SK-N-SH (cell line): ENCODE data around the gene LMOD3. TPM values are rescaled to one million over a fixed set of nuclear protein-coding genes. Genes with fewer than 3 reads are reported as not detected.

Source experiments
- CTCF ChIA-PET: fragments of 300-600, 350-600 bp; formaldehyde crosslinking; extraction: SDS; loops from one replicate; lab custom pipeline; 2021; lab: Yijun Ruan, JAX
- POLR2A ChIA-PET: fragments of 350-600 bp; sonication (Branson Sonifier 250); formaldehyde crosslinking; extraction: SDS; loops from one replicate; lab custom pipeline; 2020; ENCODE audit warnings: antibody characterized with exemption, inconsistent platforms; lab: Yijun Ruan, JAX
- DNase-seq: peaks from one replicate; pipeline ENCODE4 v3.0.0; 2012
- H2AFZ ChIP-seq: fragments of 200-600 bp; sonication (generic); 2 replicates; pipeline ENCODE4 v1.8.1; 2016; ENCODE audit warnings: antibody characterized with exemption, mild to moderate bottlenecking, low read depth
- H3F3A ChIP-seq: fragments of 200-600 bp; sonication (generic); replicated peaks from 2 replicates; pipeline ENCODE3; 2016; ENCODE audit warnings: antibody characterized with exemption, mild to moderate bottlenecking; ENCODE audit not compliant: insufficient read depth
- H3K27ac ChIP-seq, 2 experiments: fragments of 200-500 bp in 1 of 2; fragments of 200-600 bp in 1 of 2; sonication (Bioruptor generic) in 1 of 2; sonication (generic), shearing (Covaris generic) in 1 of 2; 2 replicates each; pipeline versions ENCODE4 v1.5.1 to v1.6.1; 2014 to 2016; ENCODE audit warnings: low read depth in 2 of 2, inconsistent platforms in 1 of 2, low read length in 1 of 2, mild to moderate bottlenecking in 1 of 2, mixed read lengths in 1 of 2
- H3K27me3 ChIP-seq: fragments of 200-600 bp; sonication (generic), shearing (Covaris generic); 2 replicates; pipeline ENCODE4 v1.6.1; 2016; ENCODE audit warnings: mixed run types; ENCODE audit not compliant: insufficient read depth
- H3K36me3 ChIP-seq, 2 experiments: fragments of 200-500 bp in 1 of 2; fragments of 200-600 bp in 1 of 2; sonication (Bioruptor generic) in 1 of 2; sonication (generic) in 1 of 2; replicated peaks in 1 of 2; 2 replicates each; pipeline versions ENCODE3 to v1.5.1; 2014 to 2016; ENCODE audit warnings: low read length in 1 of 2, mild to moderate bottlenecking in 1 of 2; ENCODE audit not compliant: insufficient read depth in 2 of 2, control insufficient read depth in 1 of 2
- H3K4me1 ChIP-seq, 2 experiments: fragments of 200-500 bp in 1 of 2; fragments of 200-600 bp in 1 of 2; sonication (Bioruptor generic) in 1 of 2; sonication (generic), shearing (Covaris generic) in 1 of 2; 2 replicates each; pipeline versions ENCODE4 v1.5.1 to v1.6.1; 2014 to 2016; ENCODE audit warnings: low read depth in 1 of 2, low read length in 1 of 2, mixed run types in 1 of 2; ENCODE audit not compliant: insufficient read depth in 2 of 2, control insufficient read depth in 1 of 2
- H3K4me2 ChIP-seq: fragments of 200-600 bp; sonication (generic), shearing (Covaris generic); 2 replicates; pipeline ENCODE4 v1.6.1; 2017; ENCODE audit warnings: mixed run types
- H3K4me3 ChIP-seq, 2 experiments: fragments of 200-500 bp in 1 of 2; fragments of 200-600 bp in 1 of 2; sonication (Bioruptor generic) in 1 of 2; sonication (generic), shearing (Covaris generic) in 1 of 2; 2 replicates each; pipeline versions ENCODE4 v1.5.1 to v1.8.1; 2014 to 2016; ENCODE audit warnings: low read depth in 2 of 2, inconsistent platforms in 1 of 2, low read length in 1 of 2, mild to moderate bottlenecking in 1 of 2, mixed read lengths in 1 of 2, moderate library complexity in 1 of 2
- H3K79me2 ChIP-seq: fragments of 200-600 bp; sonication (generic); 2 replicates; pipeline ENCODE4 v1.8.1; 2017; ENCODE audit warnings: mild to moderate bottlenecking; ENCODE audit not compliant: insufficient read depth
- H3K9ac ChIP-seq: fragments of 200-600 bp; sonication (generic); 2 replicates; pipeline ENCODE4 v1.6.1; 2017; ENCODE audit warnings: mixed run types
- H3K9me2 ChIP-seq: fragments of 200-600 bp; sonication (generic); 2 replicates; pipeline ENCODE4 v1.6.1; 2017; ENCODE audit warnings: mixed run types
- H3K9me3 ChIP-seq: fragments of 200-600 bp; sonication (generic); 2 replicates; pipeline ENCODE4 v1.6.1; 2017; ENCODE audit warnings: mixed run types, mild to moderate bottlenecking, moderate library complexity
- H4K20me1 ChIP-seq: fragments of 200-600 bp; sonication (generic); 2 replicates; pipeline ENCODE4 v1.6.1; 2017; ENCODE audit warnings: mild to moderate bottlenecking, mixed run types; ENCODE audit not compliant: insufficient read depth
- CHD2 ChIP-seq: fragments of 150-350 bp; IDR thresholded peaks from 2 replicates; pipeline ENCODE4 v1.6.1; 2018; ENCODE audit warnings: low read length; ENCODE audit not compliant: partially characterized antibody
- ELF1 ChIP-seq: IDR thresholded peaks from 2 replicates; pipeline ENCODE4 v1.4.0; 2012
- EP300 ChIP-seq, 2 experiments: IDR thresholded peaks; 2 replicates each; pipeline versions ENCODE4 v1.4.0 to v1.6.1; 2012; ENCODE audit warnings: borderline replicate concordance in 1 of 2, low read depth in 1 of 2, low read length in 1 of 2
- FOSL2 ChIP-seq: IDR thresholded peaks from 2 replicates; pipeline ENCODE4 v1.4.0; 2012; ENCODE audit warnings: low read depth, mild to moderate bottlenecking, moderate library complexity, borderline replicate concordance
- FOXJ3 ChIP-seq: sonication (generic); formaldehyde crosslinking; IDR thresholded peaks from 2 replicates; pipeline ENCODE4 v1.5.1; 2020; ENCODE audit warnings: mild to moderate bottlenecking, missing genetic modification reagents
- JUND ChIP-seq: IDR thresholded peaks from 2 replicates; pipeline ENCODE4 v1.4.0; 2012
- MXI1 ChIP-seq: IDR thresholded peaks from 2 replicates; pipeline ENCODE4 v1.6.1; 2012; ENCODE audit warnings: mild to moderate bottlenecking, low read depth, low read length, improper control_type of control experiment
- NFIC ChIP-seq: IDR thresholded peaks from 2 replicates; pipeline ENCODE4 v1.4.0; 2012; ENCODE audit warnings: borderline replicate concordance
- NRF1 ChIP-seq: IDR thresholded peaks from 2 replicates; pipeline ENCODE4 v1.6.1; 2012; ENCODE audit warnings: low read depth, mild to moderate bottlenecking, low read length
- SIN3A ChIP-seq: IDR thresholded peaks from 2 replicates; pipeline ENCODE4 v1.6.1; 2012; ENCODE audit warnings: low read depth, mild to moderate bottlenecking, low read length, moderate library complexity, borderline replicate concordance
- SMC3 ChIP-seq: IDR thresholded peaks from 2 replicates; pipeline ENCODE4 v1.6.1; 2012; ENCODE audit warnings: low read depth, low read length, improper control_type of control experiment
- TAF1 ChIP-seq: IDR thresholded peaks from 2 replicates; pipeline ENCODE4 v1.6.1; 2012; ENCODE audit warnings: low read depth, mild to moderate bottlenecking, low read length, moderate library complexity, borderline replicate concordance
- TCF12 ChIP-seq: IDR thresholded peaks from 2 replicates; pipeline ENCODE4 v1.4.0; 2012
- YY1 ChIP-seq: IDR thresholded peaks from 2 replicates; pipeline ENCODE4 v1.4.0; 2012; ENCODE audit warnings: low read depth, mild to moderate bottlenecking
- WGBS: methylation state at CpG from one replicate; pipeline ENCODE4 v1.1.6; 2017; ENCODE audit warnings: low lambda C conversion rate; 5-methylcytosine and 5-hydroxymethylcytosine counted together
- polyA plus RNA-seq, 3 experiments: library from polyadenylated mRNA; depleted of rRNA; stranded (reverse); fragments of >200 nt; gene quantifications; 2 replicates each; pipeline ENCODE4 v1.2.3, GENCODE V29; 2012
- TF ChIP-seq, protein P1 (sequence below): fragments of 200-600 bp; sonication (generic); IDR thresholded peaks from 2 replicates; pipeline ENCODE4 v1.6.1; 2017; ENCODE audit warnings: antibody characterized with exemption, mild to moderate bottlenecking, moderate library complexity
- TF ChIP-seq, protein P2 (sequence below): IDR thresholded peaks from 2 replicates; pipeline ENCODE4 v1.6.1; 2012; ENCODE audit warnings: mild to moderate bottlenecking, low read depth, low read length, moderate library complexity
- TF ChIP-seq, protein P3 (sequence below): fragments of 150-350 bp; IDR thresholded peaks from 2 replicates; pipeline ENCODE4 v1.6.1; 2017; ENCODE audit warnings: antibody characterized with exemption, low read length, low read depth, borderline replicate concordance
- TF ChIP-seq, protein P4 (sequence below): IDR thresholded peaks from 2 replicates; pipeline ENCODE4; 2012

Gene LMOD3
- polyA plus RNA-seq, 1 of the 3 experiments (the other 2 are of a cell fraction): not detected

DNA sequence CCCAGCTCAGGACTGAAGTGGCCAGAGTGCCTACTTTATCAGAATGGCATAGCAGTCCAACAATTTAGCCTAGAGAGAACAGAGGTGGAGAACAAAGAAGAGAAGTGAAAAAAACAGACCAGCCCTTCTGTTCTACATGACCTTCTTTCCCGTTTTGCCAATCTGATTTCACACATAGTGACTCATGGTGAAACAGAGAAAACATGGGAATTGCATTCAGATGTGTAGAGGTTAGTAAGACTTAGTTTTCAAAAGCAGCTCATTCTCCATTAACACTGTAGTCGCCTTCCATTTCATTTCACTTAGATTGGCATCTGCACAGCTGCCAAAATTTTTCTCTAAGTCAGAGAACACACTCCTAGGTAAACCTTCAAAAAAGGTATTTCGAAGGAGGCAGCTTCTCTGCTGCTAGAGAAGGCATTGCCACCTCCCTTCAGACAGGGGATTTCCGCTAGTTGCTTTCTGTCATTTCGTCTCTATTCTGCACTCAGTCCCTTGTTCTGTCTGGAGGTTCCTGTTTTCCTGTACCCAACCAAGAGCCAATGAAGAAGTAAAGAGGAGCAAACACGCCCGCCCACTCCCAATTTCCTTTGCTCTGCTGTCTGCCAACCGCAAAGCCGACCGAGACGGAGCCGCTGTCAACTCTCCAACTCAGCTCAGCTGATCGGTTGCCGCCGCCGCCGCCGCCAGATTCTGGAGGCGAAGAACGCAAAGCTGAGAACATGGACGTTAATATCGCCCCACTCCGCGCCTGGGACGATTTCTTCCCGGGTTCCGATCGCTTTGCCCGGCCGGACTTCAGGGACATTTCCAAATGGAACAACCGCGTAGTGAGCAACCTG, 37.8 kb downstream of the LMOD3 start, which contains the start of gene ARL6IP5:
TSS of gene ARL6IP5 (plus strand) at position 612 of the 842 bp plus-strand sequence. CDS start at position 723, 111 bp downstream.
- POLR2A ChIA-PET: interaction anchor here (1.4 kb wide), 1 partner anchor 32 kb away, joined by 5 read pairs; the partner anchor contains the start of gene TMF1
- Histone ChIP-seq H3K27me3 (no peaks in the 10 kb centered on the region), H3K4me1 (peaks cover 35 to 43% of the 10 kb centered on the region in 2 experiments), H3K9ac (peak within 1 kb of the TSS; percentile 86), H3K27ac (peak within 1 kb of the TSS; percentile 81 to 94), H4K20me1 (peaks cover 9% of the 10 kb centered on the region), H3K4me3 (peak within 1 kb of the TSS; percentile 92 to 93), H3K36me3 (peaks cover 0 to 10% of the 10 kb centered on the region in 2 experiments), H3K4me2 (peak within 1 kb of the TSS; percentile 72), H3K9me2 (no peaks in the 10 kb centered on the region), H3F3A (peaks cover 43% of the 10 kb centered on the region), H2AFZ (peak within 1 kb of the TSS; percentile 75), H3K9me3 (no peaks in the 10 kb centered on the region), H3K79me2 (peaks cover 52% of the 10 kb centered on the region)
- peak; percentile 81 for DNase-seq
- CTCF ChIA-PET: interaction anchor here (1.1 to 1.6 kb wide), 4 partner anchors 12 to 221 kb away, joined by 3 to 6 read pairs (median 4); no protein-coding TSS in a partner anchor
- TF ChIP-seq FOSL2 (peak; percentile 77), NFIC (peak; percentile 72), FOXJ3 (CRISPR knock-in tag) (peak; percentile 58), TCF12 (peak; percentile 76), SMC3 (no peak), ELF1 (peak; percentile 33; the same call in 1 of the 2 replicates), CHD2 (peak; percentile 40), YY1 (peak; percentile 72), JUND (peak; percentile 57), EP300 (IDR thresholded peaks at IDR 0.05; ENCODE audit: borderline replicate concordance in 1 of 2, low read depth in 1 of 2, low read length in 1 of 2) (peak; percentile 8 to 27; a peak in 1 of 4 replicates), MXI1 (peak; percentile 61), SIN3A (peak; percentile 92; the same call in 1 of the 2 replicates), TAF1 (peak; percentile 73), NRF1 (no peak)
- TF ChIP-seq, protein P1, sequence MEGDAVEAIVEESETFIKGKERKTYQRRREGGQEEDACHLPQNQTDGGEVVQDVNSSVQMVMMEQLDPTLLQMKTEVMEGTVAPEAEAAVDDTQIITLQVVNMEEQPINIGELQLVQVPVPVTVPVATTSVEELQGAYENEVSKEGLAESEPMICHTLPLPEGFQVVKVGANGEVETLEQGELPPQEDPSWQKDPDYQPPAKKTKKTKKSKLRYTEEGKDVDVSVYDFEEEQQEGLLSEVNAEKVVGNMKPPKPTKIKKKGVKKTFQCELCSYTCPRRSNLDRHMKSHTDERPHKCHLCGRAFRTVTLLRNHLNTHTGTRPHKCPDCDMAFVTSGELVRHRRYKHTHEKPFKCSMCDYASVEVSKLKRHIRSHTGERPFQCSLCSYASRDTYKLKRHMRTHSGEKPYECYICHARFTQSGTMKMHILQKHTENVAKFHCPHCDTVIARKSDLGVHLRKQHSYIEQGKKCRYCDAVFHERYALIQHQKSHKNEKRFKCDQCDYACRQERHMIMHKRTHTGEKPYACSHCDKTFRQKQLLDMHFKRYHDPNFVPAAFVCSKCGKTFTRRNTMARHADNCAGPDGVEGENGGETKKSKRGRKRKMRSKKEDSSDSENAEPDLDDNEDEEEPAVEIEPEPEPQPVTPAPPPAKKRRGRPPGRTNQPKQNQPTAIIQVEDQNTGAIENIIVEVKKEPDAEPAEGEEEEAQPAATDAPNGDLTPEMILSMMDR: no peak
- TF ChIP-seq, protein P2, sequence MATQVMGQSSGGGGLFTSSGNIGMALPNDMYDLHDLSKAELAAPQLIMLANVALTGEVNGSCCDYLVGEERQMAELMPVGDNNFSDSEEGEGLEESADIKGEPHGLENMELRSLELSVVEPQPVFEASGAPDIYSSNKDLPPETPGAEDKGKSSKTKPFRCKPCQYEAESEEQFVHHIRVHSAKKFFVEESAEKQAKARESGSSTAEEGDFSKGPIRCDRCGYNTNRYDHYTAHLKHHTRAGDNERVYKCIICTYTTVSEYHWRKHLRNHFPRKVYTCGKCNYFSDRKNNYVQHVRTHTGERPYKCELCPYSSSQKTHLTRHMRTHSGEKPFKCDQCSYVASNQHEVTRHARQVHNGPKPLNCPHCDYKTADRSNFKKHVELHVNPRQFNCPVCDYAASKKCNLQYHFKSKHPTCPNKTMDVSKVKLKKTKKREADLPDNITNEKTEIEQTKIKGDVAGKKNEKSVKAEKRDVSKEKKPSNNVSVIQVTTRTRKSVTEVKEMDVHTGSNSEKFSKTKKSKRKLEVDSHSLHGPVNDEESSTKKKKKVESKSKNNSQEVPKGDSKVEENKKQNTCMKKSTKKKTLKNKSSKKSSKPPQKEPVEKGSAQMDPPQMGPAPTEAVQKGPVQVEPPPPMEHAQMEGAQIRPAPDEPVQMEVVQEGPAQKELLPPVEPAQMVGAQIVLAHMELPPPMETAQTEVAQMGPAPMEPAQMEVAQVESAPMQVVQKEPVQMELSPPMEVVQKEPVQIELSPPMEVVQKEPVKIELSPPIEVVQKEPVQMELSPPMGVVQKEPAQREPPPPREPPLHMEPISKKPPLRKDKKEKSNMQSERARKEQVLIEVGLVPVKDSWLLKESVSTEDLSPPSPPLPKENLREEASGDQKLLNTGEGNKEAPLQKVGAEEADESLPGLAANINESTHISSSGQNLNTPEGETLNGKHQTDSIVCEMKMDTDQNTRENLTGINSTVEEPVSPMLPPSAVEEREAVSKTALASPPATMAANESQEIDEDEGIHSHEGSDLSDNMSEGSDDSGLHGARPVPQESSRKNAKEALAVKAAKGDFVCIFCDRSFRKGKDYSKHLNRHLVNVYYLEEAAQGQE: peak; percentile 61; the same call in 1 of the 2 replicates
- TF ChIP-seq, protein P3, sequence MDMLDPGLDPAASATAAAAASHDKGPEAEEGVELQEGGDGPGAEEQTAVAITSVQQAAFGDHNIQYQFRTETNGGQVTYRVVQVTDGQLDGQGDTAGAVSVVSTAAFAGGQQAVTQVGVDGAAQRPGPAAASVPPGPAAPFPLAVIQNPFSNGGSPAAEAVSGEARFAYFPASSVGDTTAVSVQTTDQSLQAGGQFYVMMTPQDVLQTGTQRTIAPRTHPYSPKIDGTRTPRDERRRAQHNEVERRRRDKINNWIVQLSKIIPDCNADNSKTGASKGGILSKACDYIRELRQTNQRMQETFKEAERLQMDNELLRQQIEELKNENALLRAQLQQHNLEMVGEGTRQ: no peak
- TF ChIP-seq, protein P4, sequence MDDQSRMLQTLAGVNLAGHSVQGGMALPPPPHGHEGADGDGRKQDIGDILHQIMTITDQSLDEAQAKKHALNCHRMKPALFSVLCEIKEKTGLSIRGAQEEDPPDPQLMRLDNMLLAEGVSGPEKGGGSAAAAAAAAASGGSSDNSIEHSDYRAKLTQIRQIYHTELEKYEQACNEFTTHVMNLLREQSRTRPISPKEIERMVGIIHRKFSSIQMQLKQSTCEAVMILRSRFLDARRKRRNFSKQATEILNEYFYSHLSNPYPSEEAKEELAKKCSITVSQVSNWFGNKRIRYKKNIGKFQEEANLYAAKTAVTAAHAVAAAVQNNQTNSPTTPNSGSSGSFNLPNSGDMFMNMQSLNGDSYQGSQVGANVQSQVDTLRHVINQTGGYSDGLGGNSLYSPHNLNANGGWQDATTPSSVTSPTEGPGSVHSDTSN: peak; percentile 84
- WGBS: 4% methylated on average over 28 of the region's 32 CpGs
